GM19238 (cell line): ENCODE results near the gene MANEAL.

ENCODE experiments used
- DNase-seq: peaks from one replicate; pipeline ENCODE4 v3.0.0; 2011; ENCODE audit warnings: low spot score; ENCODE audit not compliant: insufficient read length

MANEAL gene

DNA sequence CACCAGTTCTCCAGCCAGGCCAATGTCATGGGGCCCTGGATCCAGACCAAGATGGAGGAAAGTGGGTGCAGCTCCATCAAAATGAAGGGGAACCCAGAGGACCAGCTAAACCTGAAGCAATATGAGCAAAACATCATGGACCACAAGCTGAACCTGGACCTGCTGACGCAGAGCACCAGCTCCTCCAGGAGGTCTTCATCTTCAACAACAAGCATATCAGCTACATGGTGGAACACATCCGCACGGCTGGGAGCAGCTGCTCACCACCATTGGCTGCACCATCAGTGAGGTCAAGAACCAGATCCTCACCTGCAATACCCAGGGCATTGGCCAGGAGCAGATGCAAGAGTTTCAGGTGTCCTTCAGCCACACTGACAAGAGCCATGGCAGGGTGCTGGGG, 15.0 kb upstream of the MANEAL start:
- DNase-seq: no peak

DNA sequence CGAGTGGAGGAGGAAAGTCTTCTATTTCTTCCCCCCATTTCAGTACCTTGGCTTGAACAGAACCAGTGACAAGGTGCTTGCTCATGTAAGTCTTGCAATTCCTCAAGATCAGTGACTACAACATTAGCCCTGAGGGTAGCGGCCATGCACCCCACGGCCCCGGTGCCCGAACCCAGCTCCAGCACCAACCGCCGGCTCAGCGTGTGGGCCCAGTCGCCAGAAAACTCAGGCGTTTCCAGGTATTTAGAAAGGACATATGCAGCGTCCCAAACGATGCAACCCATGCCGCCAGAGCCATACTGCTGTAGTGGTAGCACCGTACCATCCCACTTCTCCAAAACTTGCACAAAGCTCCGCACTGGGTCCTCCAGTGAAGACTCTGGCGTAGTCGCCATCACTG, 11.2 kb upstream of the MANEAL start:
- DNase-seq: no peak

DNA sequence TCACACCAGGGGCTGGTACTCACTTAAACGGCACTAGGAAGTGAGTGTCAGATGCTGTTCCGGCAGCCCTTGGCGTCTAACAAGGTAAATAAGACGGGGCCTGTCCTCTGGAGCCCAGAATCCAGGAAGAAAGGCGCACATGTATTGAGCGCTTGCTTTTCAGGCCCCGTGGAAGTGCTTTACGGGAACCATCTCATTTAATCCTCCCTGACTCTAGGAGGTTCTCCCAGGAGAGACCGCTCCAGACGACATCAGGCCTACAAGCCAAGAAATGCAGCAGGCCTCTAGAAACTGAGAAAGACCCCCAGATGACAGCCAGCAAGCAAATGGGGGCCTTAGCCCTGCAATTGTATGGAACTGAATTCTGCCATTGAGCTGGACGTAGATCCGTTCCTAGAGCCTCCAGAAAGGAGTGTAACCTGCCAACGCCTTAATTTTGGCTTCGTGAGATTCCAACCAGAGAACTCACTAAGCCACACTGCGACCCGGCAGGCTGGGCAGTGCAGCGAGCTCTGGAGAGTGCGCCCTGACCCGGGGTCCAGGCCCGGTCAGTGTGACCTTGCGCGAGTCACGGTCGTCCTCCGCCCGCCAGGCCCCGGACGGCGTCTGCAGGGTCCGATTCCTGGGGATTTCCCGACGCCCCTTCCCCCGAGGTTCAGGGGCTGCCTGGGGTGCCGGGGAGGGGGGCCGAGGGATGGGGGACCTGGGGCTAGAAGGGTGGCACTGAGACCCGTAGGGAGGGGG, 532 bp upstream of the MANEAL start:
- no peak for DNase-seq

DNA sequence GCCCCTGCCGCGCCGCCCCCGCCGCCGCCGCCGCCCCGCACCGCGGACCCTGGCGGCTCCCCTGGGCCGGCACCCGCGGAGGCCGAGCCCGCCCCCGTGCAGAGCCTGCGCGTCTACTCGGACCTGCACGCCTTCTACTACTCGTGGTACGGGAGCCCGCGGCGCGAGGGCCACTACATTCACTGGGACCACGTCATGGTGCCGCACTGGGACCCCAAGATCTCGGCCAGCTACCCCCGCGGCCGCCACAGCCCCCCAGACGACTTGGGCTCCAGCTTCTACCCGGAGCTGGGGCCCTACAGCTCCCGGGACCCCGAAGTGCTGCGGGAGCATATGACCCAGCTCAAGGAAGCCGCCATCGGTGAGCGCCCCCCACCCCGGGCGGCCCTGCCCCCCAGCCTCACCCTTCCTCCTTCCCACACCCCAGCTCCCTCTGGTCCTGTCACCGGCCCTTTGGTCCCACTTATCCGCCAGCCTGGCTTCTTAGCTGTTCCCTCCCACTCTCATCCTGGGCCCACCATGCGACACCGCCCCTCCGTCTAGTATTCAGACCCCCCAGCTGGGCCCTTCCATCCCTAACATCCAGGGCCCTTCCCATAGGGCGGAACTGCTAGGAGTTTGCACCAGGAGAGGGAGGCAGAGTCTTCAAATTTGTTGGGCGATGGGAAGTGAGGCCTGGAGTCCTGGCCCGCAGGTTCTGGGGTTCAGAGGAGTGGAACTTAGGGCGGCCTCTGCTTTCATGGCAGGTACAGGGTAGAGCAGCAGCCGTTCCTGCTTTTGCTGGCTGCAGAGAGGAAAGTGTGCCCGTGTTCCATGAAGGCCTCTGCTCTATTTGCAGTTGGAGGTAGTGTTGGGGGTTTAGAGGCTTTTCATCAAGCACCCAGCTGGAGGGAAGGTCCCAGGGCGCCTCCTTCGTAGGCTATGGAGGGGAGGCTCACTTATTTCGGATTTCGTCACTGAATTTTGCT, 1.0 kb downstream of the MANEAL start:
- no peak for DNase-seq

DNA sequence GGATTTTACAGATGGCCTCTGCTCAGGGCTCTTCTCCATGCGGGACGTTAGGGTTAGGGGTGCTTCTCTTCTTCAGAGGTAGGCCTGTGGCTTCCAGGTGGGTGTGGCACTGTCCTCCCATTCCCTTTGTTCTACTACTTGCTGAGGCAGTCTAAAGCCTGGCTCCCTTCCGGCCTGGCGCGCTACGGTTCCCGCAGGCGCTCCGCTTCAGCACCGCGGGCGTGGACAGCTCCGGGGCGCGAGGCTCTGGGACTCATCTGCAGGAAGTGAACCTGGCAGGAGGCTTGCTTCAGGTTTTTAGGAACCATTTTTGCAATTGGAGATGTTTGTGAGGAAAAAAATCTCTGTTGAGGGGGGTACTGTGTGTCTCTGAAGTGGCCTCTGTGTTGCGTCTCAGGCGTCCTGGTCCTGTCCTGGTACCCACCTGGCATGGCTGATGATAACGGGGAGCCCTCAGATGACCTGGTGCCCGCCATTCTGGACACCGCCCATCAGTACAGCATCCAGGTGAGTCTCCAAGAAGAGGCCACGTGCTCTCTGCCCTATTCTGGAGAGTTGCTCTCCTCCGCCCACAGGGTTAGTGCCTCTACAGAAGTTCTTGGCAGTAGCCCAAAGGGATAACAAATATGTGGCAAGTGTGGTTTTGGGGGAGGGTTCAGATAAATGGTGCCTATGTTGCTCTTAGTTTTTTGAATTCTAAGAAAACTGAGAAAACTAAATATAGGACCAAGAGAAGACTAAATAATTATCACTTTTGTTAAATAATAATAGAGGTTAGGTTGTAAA, 1.9 kb downstream of the MANEAL start:
- DNase-seq: peak; percentile 38

DNA sequence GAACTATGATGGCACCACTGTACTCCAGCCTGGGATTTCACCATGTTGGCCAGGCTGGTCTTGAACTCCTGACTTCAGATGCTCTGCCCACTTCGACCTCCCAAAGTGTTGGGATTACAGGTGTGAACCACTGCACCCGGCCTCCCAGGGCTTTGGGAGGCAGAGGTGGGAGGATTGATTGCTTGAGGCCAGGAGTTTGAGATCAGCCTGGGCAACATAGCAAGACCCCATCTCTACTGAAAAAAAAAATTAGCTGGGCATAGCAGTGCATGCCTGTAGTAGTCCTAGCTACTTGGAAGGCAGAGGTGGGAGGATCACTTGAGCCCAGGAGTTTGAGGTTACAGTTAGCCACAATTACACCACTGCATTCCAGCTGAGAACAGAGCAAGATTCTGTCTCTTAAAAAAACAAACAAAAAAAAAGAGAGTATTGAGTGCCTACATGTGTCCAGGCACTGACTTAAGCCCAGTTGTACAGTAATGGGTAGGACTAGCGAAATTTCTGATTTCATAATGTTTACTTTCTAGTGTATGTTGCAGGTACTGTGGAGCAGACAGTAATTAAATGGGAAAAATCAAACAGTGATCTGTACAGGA, 4.2 kb downstream of the MANEAL start:
- DNase-seq: no peak

DNA sequence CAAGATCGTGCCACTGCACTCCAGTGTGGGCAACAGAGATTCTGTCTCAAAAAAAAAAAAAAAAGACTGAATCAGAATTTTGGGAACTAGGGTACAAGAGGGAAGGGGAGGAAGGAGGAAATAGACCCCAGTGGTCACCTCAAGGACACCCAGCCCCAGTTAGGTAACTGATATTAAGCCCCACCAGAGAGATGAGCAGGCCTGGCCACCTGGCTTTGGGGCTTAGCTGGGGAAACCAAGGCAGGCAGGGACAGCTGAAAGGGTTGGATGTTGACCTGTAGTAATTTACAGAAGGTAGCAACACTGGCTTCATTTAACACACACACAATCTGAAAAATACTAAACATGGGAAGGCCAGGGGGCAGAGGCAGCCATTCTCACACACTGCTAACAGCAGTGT, 8.8 kb downstream of the MANEAL start:
- DNase-seq: no peak

DNA sequence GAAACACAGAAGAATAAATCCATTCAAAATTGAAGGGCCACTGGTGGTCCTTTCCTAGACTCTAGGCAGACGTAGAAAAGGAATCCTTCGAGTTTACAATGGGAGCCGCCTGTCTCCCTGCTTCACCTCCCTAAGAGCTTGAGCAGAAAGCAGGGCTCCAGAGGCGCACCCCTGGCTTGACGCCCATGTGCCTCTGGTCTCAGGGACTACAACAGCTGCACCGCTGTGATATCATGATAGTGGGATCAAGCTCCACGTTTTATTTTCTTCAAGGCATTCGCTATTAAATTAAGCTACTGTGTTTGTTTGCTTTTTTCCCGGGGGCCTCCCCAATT, 13.5 kb downstream of the MANEAL start:
- DNase-seq: no peak

DNA sequence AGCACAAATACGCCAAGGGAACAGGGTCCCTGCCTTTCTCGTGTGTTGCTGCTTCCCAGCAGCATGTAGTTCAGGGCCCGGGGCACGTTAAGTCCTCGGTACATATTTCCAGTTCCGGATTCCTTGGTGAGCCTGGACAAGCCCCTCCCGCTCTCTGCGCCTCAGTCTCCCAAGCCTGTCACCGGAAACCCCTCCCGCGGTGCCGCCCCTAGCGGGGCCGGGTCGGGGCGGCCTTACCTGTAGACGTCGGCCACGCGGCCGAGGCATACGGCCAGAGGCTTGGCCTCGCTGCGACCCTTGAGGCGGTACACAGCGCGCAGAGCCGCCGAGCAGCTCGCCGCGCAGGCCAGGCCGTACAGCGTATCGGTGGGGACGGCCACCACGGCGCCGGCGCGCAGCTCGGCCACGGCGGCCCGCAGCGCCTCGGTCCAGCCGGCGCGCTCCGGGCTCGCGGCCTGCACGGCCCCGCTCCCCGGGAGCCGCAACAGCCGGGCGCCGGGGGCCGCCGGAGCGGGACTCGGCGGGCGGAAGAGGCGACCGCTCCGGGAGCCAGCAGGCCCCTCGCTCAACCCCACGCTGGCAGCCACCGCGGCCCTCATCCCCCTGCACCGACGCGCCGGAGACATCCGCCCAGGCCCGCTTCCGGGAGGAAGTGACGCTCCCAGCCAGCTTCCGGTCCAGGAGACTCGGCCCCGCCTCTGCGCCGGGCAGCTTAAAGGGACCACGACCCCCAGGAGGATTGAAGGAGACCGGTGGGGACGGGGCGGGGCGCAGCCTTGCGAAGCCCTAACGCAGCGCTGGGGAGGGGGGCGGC, 14.1 kb downstream of the MANEAL start, which contains the start of the genes C1orf122 and YRDC:
C1orf122 (plus strand) TSS at position 236 of the 814 bp plus-strand sequence. CDS start 615 bp downstream, outside the sequence.
YRDC (minus strand) TSS at position 654 of the 814 bp plus-strand sequence; CDS start at position 626, 28 bp downstream.
- DNase-seq: peak; percentile 100

DNA sequence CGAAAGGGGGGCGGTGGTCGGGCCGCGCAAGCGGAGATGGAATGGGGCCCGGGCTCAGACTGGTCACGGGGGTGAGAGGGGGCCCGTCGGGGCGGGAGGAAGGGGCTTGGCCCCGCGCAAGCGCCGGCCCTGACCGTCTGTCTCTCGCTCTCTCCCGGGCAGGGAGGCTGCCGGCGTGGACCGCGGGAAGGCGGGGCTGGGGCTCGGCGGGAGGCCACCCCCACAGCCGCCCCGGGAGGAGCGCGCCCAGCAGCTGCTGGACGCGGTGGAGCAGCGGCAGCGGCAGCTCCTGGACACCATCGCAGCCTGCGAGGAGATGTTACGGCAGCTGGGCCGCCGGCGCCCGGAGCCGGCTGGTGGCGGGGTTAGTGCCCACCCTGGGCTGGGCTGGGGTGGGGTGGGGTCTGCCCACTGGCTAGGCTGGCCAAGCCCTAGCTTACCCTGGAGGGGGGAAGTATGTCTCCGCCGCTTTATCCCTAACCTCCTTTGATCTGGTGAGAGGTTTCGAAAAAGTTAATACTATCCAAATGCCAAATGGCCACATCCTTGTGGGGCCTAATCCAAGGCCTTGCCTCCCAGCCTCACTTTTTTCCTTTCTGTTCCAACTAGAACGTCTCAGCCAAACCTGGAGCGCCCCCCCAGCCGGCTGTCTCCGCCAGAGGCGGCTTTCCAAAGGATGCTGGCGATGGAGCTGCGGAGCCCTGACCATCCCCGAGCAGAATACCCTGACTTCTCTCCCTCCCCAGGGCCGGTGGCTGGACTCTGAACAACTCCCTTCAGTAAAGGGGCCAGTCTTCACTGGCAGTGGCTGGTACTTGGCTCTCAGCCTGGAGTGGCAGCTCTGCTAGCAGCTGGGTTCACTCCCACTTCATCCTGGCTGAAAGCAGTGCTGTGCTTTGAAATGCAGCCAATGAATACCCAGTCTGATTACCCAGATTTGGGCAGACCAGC, 15.0 kb downstream of the MANEAL start:
- peak; percentile 65 for DNase-seq

DNA sequence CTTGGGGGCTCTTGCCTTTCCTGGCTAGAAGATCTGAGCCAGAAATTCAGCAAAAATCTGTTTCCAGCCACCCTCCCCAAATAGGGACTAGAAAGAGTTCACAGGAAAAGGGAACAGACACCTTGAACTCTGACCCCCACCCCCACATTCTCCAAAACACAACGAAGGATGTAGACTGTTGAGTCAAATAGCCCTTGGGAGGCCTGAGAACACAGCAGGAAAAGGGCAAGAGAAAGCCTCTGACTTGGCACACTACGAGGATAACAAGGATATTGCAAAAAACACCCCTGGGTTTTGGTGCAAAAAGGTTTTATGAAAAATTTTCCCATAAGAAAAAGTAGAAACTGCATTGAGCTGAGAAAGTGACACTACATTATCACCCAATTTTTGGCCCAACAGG, 16.3 kb downstream of the MANEAL start:
- no peak for DNase-seq

DNA sequence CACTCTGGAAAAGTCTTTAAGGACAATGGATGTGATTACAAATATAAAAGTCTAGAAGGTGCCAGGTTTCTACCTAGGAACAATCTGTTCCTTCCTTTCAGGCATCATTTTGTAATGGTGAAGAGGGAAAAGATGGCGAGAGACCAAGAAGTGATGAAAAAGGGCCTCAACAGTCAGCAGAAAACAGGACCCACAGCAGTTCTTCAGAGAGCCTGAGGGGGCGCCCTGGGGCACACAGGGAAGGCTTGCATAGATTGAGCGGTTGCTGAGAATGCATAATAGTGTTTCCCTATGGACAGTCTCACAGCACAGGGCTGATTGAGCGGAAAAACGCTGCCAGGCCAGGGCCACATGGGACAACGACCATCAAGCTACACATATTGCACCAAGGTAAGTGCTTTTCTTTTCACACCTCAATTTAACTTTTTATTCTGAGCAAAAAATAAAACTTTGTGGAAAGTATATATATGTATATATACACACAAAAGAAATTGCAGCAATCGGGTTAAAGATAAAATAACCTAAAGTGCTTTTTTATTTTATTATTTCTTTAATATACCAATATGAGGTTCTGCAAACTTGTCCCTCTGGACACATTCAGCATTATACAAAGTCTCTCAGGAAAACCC, 17.5 kb downstream of the MANEAL start:
- DNase-seq: peak; percentile 51

DNA sequence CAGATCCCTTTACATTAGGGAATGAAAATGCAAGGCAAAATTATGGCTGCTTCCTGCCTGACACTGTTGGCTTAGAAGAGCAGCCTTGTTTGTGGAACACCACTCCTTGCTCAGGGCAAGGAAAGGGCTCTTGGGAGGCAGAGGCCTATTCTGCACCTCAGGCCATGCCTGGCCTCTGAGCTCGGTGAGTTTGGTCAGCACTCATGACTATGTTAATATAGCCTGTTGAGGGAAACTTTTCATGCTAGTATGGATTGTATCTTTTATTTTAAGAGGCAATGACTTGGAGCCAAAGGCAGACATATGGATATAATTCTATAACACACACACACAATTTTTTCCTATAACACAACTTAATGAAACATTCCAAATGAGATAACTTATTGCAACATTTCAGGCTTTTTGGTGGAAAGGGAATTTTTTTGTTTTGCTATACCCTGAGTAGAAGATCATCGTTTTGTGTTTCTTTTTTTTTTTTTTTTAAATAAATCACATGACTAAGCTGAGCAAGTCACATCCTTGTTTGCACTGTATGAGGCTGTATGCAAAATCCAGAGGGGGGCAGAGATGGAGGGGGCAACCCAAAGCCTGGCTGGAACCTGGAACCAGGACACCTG, 20.0 kb downstream of the MANEAL start:
- DNase-seq: no peak

DNA sequence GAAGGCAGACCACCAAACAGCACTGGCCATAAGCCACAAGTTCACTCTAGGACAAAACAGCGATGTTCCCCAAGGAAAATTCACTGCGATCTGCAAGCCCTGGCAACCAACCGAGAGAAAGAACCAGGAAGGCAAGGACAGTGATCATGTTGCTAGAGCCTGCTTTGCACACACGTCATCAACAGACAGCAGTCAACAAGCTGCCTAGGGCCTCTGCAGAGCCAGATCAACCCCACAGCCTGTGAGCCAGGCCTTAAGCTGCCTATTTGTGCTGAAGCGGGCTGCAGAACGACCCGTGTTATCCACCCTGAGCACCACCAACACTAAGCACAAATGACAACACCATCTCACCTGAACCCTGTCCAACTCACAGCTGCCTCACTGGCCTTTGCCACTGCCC, 20.6 kb downstream of the MANEAL start:
- DNase-seq: no peak

DNA sequence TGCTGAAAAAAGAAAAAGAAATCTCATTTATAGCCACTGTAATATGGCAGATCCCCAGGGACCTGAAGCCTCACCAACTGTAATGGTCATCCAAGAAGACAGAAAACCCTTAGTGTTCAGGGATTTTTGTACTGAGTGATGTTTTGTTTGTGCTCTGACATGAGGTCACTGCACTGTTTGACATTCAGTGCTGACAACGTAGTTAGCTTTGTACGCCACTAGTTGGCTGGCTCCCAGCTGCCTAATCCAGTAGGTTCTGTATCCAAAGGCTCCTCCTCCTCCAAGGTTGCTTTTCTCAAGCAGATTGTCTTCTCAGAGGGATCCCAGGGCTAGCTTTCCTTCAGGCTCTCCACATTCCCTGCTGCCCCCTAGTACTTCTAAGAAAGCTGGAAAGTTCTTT, 23.8 kb downstream of the MANEAL start:
- DNase-seq: no peak

DNA sequence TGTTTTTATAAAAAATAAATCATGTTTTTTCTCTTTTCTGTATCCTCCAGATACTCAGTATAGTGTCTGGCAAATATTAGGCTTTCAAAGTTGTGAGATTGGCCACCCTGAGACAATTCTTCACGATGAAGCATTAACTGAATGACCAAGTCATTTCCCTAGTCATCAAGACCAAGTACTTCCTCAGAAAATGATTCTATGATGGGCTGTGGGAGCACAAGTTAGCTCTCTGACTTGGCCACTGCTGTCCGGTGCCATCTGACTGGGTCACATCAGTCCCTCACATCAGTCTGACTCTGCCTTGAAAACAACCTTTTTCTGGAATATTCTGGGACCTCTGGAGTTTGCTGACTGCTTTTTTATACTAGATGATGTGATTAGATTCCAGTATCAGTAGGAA, 27.8 kb downstream of the MANEAL start:
- no peak for DNase-seq

DNA sequence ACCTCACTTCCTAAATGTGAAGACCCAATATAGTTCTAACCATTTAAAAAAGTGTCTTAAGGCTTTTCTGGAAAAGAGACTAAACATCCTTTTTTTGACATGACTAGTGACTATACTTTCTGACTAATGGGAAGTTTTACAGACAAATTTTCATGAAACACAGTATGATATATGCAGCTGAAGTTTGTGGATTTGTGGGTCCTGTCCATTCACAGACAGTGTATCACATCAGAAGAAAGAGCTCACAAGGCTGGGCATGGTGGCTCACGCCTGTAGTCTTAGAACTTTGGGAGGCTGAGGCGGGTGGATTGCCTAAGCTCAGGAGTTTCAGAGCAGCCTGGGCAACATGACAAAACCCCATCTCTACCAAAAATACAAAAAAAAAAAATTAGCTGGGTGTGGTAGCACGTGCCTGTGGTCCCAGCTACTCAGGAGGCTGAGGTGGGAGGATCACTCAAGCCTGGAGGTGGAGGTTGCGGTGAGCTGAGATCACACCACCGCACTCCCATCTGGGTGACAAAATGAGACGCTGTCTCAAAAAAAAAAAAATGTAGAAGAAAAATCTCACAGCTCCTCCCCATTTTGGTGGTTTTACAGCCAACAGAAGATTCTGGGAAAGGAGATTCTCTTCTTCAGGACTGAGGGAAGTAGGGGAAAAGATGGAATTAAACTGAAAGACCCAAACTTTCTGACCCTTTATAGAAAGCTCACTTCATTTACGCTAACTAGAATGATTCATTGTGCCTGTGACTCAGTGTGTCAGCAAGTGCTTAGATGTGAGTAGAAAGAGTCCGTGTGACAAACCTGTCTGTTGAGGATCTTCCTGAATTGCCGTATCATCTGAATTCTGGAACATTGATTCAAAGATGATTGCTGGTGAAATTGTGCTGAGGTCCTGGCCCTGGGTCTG, 29.5 kb downstream of the MANEAL start:
- no peak for DNase-seq
